NT2/D1 (cell line): ENCODE data around the gene AANAT.
A peak's percentile ranks its signal among the peaks of the same experiment; 100 is the strongest.

ENCODE experiments used
- DNase-seq: peaks from one replicate; pipeline ENCODE4 v3.0.0-alpha.2; 2011; ENCODE audit warnings: low read depth, low spot score
- H3K27me3 ChIP-seq: 2 replicates; pipeline ENCODE4 v1.6.0; 2011; ENCODE audit warnings: mild to moderate bottlenecking; ENCODE audit not compliant: insufficient read length, insufficient read depth
- H3K36me3 ChIP-seq: 2 replicates; pipeline ENCODE4 v1.6.1; 2011; ENCODE audit warnings: mild to moderate bottlenecking, low read length, mixed read lengths; ENCODE audit not compliant: insufficient read depth, insufficient read length
- H3K4me1 ChIP-seq: 2 replicates; pipeline ENCODE4 v1.5.1; 2011; ENCODE audit not compliant: insufficient read depth, insufficient read length
- H3K4me3 ChIP-seq: 2 replicates; pipeline ENCODE4 v1.5.1; 2011; ENCODE audit warnings: low read depth; ENCODE audit not compliant: insufficient read length
- H3K9ac ChIP-seq: 2 replicates; pipeline ENCODE4 v1.6.0; 2011; ENCODE audit warnings: low read depth; ENCODE audit not compliant: insufficient read length
- H3K9me3 ChIP-seq: 2 replicates; pipeline ENCODE4 v1.5.1; 2011; ENCODE audit warnings: mild to moderate bottlenecking, low read length; ENCODE audit not compliant: insufficient read depth
- SUZ12 ChIP-seq: IDR thresholded peaks from 2 replicates; pipeline ENCODE4 v1.6.1; 2011; ENCODE audit not compliant: insufficient read length, insufficient read depth; ENCODE audit errors: extremely low read depth
- YY1 ChIP-seq: IDR thresholded peaks from 2 replicates; pipeline ENCODE4 v1.6.1; 2011; ENCODE audit not compliant: insufficient read length, insufficient read depth
- ZNF274 ChIP-seq: IDR thresholded peaks from 2 replicates; pipeline ENCODE4 v1.6.1; 2011; ENCODE audit warnings: mild to moderate bottlenecking, low read depth, low read length

Gene AANAT

GRCh38 chr17:76492989-76493501 is 25.6 kb downstream of the AANAT start:
- H3K27me3 ChIP-seq = no peaks in the 10 kb centered on the region
- H3K9me3 ChIP-seq = no peaks in the 10 kb centered on the region
- peaks cover 23% of the 10 kb centered on the region for H3K4me1 ChIP-seq
- H3K4me3 ChIP-seq = no peak overlapping the region
- peaks cover 33% of the 10 kb centered on the region for H3K36me3 ChIP-seq
- TF ChIP-seq YY1 (no peak), ZNF274 (no peak), SUZ12 (no peak)
- no peak for DNase-seq
- H3K9ac ChIP-seq = peak overlapping the region; percentile 12

- H3K9me3 ChIP-seq = no peaks in the 10 kb centered on the region
- H3K27me3 ChIP-seq = no peaks in the 10 kb centered on the region
- peak overlapping the region; percentile 16 for H3K9ac ChIP-seq
- no peak overlapping the region for H3K4me3 ChIP-seq
- no peak for DNase-seq
- peaks cover 33% of the 10 kb centered on the region for H3K36me3 ChIP-seq
- TF ChIP-seq SUZ12 = no peak
- no peak for TF ChIP-seq YY1
- no peak for TF ChIP-seq ZNF274
- H3K4me1 ChIP-seq = peaks cover 29% of the 10 kb centered on the region
Observed at GRCh38 chr17:76493505-76494167, 26.2 kb downstream of the AANAT start.

GRCh38 chr17:76495663-76496400 is 28.4 kb downstream of the AANAT start:
- no peaks in the 10 kb centered on the region for H3K9me3 ChIP-seq
- TF ChIP-seq SUZ12 = no peak
- no peak for TF ChIP-seq ZNF274
- no peak for TF ChIP-seq YY1
- no peak overlapping the region for H3K9ac ChIP-seq

GRCh38 chr17:76496464-76496863 is 29.1 kb downstream of the AANAT start:
- TF ChIP-seq ZNF274 = no peak
- no peak for TF ChIP-seq SUZ12
- Histone ChIP-seq H3K4me3 (no peak overlapping the region), H3K36me3 (peaks cover 35% of the 10 kb centered on the region), H3K9me3 (no peaks in the 10 kb centered on the region), H3K4me1 (peaks cover 44% of the 10 kb centered on the region), H3K9ac (no peak overlapping the region), H3K27me3 (peaks cover 2% of the 10 kb centered on the region)
- DNase-seq = no peak

More at GRCh38 chr17:76495663-76496400, 28.4 kb downstream of the AANAT start:
- Histone ChIP-seq H3K27me3 (peaks cover 2% of the 10 kb centered on the region), H3K4me3 (no peak overlapping the region), H3K36me3 (peaks cover 35% of the 10 kb centered on the region), H3K4me1 (peaks cover 44% of the 10 kb centered on the region)
- no peak for DNase-seq

- Histone ChIP-seq H3K9ac (peak overlapping the region; percentile 71), H3K4me1 (peaks cover 47% of the 10 kb centered on the region), H3K27me3 (peaks cover 2% of the 10 kb centered on the region), H3K4me3 (no peak overlapping the region), H3K9me3 (no peaks in the 10 kb centered on the region), H3K36me3 (peaks cover 35% of the 10 kb centered on the region)
- DNase-seq = no peak
- TF ChIP-seq YY1 (no peak), SUZ12 (no peak)
Observed at GRCh38 chr17:76497699-76497978, 30.2 kb downstream of the AANAT start.

- Histone ChIP-seq H3K9me3 (no peaks in the 10 kb centered on the region), H3K9ac (peak overlapping the region; percentile 71), H3K27me3 (peaks cover 2% of the 10 kb centered on the region), H3K4me3 (no peak overlapping the region), H3K36me3 (peaks cover 35% of the 10 kb centered on the region), H3K4me1 (peaks cover 47% of the 10 kb centered on the region)
- TF ChIP-seq YY1 (no peak), ZNF274 (no peak), SUZ12 (no peak)
- no peak for DNase-seq
Observed at GRCh38 chr17:76497979-76498875, 30.8 kb downstream of the AANAT start.
